Liver (tissue), 3 donors: ENCODE results near the gene RSRC1.

Experiments
- FOXA1 ChIP-seq: IDR thresholded peaks from 2 replicates; pipeline ENCODE4 v1.6.1; 2016; ENCODE audit warnings: antibody characterized with exemption
- GABPA ChIP-seq, 2 donors: IDR thresholded peaks in 1 of 2; conservative IDR thresholded peaks in 1 of 2; 2 replicates each; pipeline ENCODE4 v1.6.1; 2016; ENCODE audit warnings: antibody characterized with exemption in 2 of 2, mild to moderate bottlenecking in 1 of 2, moderate library complexity in 1 of 2
- RAD21 ChIP-seq, 2 donors: IDR thresholded peaks; 2 replicates each; pipeline ENCODE4 v1.6.1; 2016; ENCODE audit warnings: antibody characterized with exemption in 2 of 2, mild to moderate bottlenecking in 2 of 2
- SP1 ChIP-seq: IDR thresholded peaks from 2 replicates; pipeline ENCODE4 v1.6.1; 2018; ENCODE audit warnings: antibody characterized with exemption, mild to moderate bottlenecking
- YY1 ChIP-seq: IDR thresholded peaks from 2 replicates; pipeline ENCODE4 v1.6.1; 2016; ENCODE audit warnings: antibody characterized with exemption, mild to moderate bottlenecking
- TF ChIP-seq, protein P1 (sequence below): fragments of 150-350 bp; IDR thresholded peaks from 2 replicates; pipeline ENCODE4 v1.5.1; 2017; ENCODE audit warnings: improper control_type of control experiment, low read depth, low read length; ENCODE audit not compliant: missing input control
- TF ChIP-seq, protein P2 (sequence below): IDR thresholded peaks from 2 replicates; pipeline ENCODE4 v1.6.1; 2016; ENCODE audit warnings: antibody characterized with exemption
- TF ChIP-seq, protein P3 (sequence below): IDR thresholded peaks from 2 replicates; pipeline ENCODE4 v1.6.1; 2016; ENCODE audit warnings: antibody characterized with exemption
- TF ChIP-seq, protein P4 (sequence below): IDR thresholded peaks from 2 replicates; pipeline ENCODE4 v1.6.1; 2016; ENCODE audit warnings: antibody characterized with exemption, mild to moderate bottlenecking
- donor health status: healthy.
- donor health status: healthy.

DNA sequence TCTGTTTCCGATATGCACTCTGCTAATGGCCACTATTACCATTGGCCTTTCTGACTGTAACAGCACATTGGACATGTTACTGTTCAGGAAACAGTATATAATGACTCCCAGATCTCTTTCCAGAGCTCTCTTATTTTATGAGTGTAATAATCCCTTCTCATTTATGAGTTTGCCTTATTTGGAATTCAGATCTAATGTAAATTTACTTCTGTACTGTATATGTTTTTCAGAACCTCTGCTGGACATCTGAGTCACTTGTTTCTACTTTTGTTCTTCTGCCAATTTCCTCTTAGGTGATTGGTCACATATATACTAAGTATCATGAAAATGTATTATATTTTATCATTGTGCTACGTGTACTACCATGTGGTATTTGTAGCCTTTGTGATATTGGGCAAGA, 30.5 kb downstream of the RSRC1 start:
- TF ChIP-seq YY1 (no peak), RAD21 (IDR thresholded peaks at IDR 0.05) (no peak), FOXA1 (no peak), GABPA (IDR thresholded peaks at IDR 0.05 in 1 of 2, conservative IDR thresholded peaks at IDR 0.05 in 1 of 2) (no peak), SP1 (no peak)
- TF ChIP-seq, protein P1, sequence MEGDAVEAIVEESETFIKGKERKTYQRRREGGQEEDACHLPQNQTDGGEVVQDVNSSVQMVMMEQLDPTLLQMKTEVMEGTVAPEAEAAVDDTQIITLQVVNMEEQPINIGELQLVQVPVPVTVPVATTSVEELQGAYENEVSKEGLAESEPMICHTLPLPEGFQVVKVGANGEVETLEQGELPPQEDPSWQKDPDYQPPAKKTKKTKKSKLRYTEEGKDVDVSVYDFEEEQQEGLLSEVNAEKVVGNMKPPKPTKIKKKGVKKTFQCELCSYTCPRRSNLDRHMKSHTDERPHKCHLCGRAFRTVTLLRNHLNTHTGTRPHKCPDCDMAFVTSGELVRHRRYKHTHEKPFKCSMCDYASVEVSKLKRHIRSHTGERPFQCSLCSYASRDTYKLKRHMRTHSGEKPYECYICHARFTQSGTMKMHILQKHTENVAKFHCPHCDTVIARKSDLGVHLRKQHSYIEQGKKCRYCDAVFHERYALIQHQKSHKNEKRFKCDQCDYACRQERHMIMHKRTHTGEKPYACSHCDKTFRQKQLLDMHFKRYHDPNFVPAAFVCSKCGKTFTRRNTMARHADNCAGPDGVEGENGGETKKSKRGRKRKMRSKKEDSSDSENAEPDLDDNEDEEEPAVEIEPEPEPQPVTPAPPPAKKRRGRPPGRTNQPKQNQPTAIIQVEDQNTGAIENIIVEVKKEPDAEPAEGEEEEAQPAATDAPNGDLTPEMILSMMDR = no peak
- TF ChIP-seq, protein P2, sequence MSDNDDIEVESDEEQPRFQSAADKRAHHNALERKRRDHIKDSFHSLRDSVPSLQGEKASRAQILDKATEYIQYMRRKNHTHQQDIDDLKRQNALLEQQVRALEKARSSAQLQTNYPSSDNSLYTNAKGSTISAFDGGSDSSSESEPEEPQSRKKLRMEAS = no peak
- TF ChIP-seq, protein P3, sequence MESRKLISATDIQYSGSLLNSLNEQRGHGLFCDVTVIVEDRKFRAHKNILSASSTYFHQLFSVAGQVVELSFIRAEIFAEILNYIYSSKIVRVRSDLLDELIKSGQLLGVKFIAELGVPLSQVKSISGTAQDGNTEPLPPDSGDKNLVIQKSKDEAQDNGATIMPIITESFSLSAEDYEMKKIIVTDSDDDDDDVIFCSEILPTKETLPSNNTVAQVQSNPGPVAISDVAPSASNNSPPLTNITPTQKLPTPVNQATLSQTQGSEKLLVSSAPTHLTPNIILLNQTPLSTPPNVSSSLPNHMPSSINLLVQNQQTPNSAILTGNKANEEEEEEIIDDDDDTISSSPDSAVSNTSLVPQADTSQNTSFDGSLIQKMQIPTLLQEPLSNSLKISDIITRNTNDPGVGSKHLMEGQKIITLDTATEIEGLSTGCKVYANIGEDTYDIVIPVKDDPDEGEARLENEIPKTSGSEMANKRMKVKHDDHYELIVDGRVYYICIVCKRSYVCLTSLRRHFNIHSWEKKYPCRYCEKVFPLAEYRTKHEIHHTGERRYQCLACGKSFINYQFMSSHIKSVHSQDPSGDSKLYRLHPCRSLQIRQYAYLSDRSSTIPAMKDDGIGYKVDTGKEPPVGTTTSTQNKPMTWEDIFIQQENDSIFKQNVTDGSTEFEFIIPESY = no peak
- TF ChIP-seq, protein P4, sequence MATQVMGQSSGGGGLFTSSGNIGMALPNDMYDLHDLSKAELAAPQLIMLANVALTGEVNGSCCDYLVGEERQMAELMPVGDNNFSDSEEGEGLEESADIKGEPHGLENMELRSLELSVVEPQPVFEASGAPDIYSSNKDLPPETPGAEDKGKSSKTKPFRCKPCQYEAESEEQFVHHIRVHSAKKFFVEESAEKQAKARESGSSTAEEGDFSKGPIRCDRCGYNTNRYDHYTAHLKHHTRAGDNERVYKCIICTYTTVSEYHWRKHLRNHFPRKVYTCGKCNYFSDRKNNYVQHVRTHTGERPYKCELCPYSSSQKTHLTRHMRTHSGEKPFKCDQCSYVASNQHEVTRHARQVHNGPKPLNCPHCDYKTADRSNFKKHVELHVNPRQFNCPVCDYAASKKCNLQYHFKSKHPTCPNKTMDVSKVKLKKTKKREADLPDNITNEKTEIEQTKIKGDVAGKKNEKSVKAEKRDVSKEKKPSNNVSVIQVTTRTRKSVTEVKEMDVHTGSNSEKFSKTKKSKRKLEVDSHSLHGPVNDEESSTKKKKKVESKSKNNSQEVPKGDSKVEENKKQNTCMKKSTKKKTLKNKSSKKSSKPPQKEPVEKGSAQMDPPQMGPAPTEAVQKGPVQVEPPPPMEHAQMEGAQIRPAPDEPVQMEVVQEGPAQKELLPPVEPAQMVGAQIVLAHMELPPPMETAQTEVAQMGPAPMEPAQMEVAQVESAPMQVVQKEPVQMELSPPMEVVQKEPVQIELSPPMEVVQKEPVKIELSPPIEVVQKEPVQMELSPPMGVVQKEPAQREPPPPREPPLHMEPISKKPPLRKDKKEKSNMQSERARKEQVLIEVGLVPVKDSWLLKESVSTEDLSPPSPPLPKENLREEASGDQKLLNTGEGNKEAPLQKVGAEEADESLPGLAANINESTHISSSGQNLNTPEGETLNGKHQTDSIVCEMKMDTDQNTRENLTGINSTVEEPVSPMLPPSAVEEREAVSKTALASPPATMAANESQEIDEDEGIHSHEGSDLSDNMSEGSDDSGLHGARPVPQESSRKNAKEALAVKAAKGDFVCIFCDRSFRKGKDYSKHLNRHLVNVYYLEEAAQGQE = no peak
